GM23338 (cell line): ENCODE measurements around the gene ITIH2. TPM values are rescaled to one million over a fixed set of nuclear protein-coding genes. Genes with fewer than 3 reads are reported as not detected.

Source experiments
- ATAC-seq: fragments of 200-7000 bp; cut with Tn5 transposase; 3 replicates; pipeline ENCODE4 v1.9.1; 2020
- DNase-seq: peaks from one replicate; pipeline ENCODE4 v3.0.0-alpha.2; 2015; ENCODE audit warnings: low spot score
- H2AFZ ChIP-seq: fragments of 200-600 bp; sonication (generic); 2 replicates; pipeline ENCODE4 v1.8.0; 2016; ENCODE audit warnings: antibody characterized with exemption, mild to moderate bottlenecking, moderate library complexity
- H3F3A ChIP-seq: fragments of 200-600 bp; sonication (generic); replicated peaks from 2 replicates; pipeline ENCODE4 v1.8.0; 2017; ENCODE audit warnings: antibody characterized with exemption, mixed run types, low read depth
- H3K27ac ChIP-seq: fragments of 200-600 bp; sonication (generic); 2 replicates; pipeline ENCODE4 v1.6.1; 2016; ENCODE audit warnings: low read depth
- H3K27me3 ChIP-seq: fragments of 200-600 bp; sonication (generic); 2 replicates; pipeline ENCODE4 v1.8.0; 2016; ENCODE audit warnings: mild to moderate bottlenecking, mixed run types, moderate library complexity; ENCODE audit not compliant: insufficient read depth
- H3K36me3 ChIP-seq: fragments of 200-600 bp; sonication (generic); 2 replicates; pipeline ENCODE4 v1.8.0; 2016; ENCODE audit warnings: mild to moderate bottlenecking; ENCODE audit not compliant: insufficient read depth
- H3K4me1 ChIP-seq: fragments of 200-600 bp; sonication (generic); 2 replicates; pipeline ENCODE4 v1.8.0; 2016; ENCODE audit warnings: mild to moderate bottlenecking, moderate library complexity; ENCODE audit not compliant: insufficient read depth
- H3K4me2 ChIP-seq: fragments of 200-600 bp; sonication (generic); 2 replicates; pipeline ENCODE4 v1.7.1; 2017; ENCODE audit warnings: mixed run types
- H3K4me3 ChIP-seq: fragments of 200-600 bp; sonication (generic); 2 replicates; pipeline ENCODE4 v1.6.1; 2016; ENCODE audit warnings: mixed run types
- H3K79me2 ChIP-seq: fragments of 200-600 bp; sonication (generic); replicated peaks from 2 replicates; pipeline ENCODE4 v1.8.0; 2017; ENCODE audit warnings: mild to moderate bottlenecking; ENCODE audit not compliant: insufficient read depth
- H3K9me2 ChIP-seq: fragments of 200-600 bp; sonication (generic); 2 replicates; pipeline ENCODE4 v1.8.0; 2017; ENCODE audit not compliant: insufficient read depth
- H4K20me1 ChIP-seq: fragments of 200-600 bp; sonication (generic); replicated peaks from 2 replicates; pipeline ENCODE4 v1.8.0; 2017; ENCODE audit warnings: mild to moderate bottlenecking; ENCODE audit not compliant: insufficient read depth
- H3K27ac Mint-ChIP-seq: 2 replicates; pipeline ENCODE4 v1.8.0; 2020; ENCODE audit warnings: inconsistent platforms, mild to moderate bottlenecking, moderate library complexity, mixed read lengths
- H3K27me3 Mint-ChIP-seq: 3 replicates; pipeline ENCODE4 v1.8.0; 2022; ENCODE audit warnings: low read depth, mild to moderate bottlenecking, moderate library complexity, mixed read lengths, inconsistent platforms; ENCODE audit not compliant: insufficient read depth, poor library complexity
- H3K36me3 Mint-ChIP-seq: 3 replicates; pipeline ENCODE4 v1.8.0; 2021; ENCODE audit warnings: low read depth, mild to moderate bottlenecking, inconsistent platforms, moderate library complexity, mixed read lengths
- H3K4me1 Mint-ChIP-seq: 3 replicates; pipeline ENCODE4 v1.8.0; 2020; ENCODE audit warnings: mild to moderate bottlenecking, inconsistent platforms, mixed read lengths
- H3K4me3 Mint-ChIP-seq: 3 replicates; pipeline ENCODE4 v1.8.0; 2021; ENCODE audit warnings: moderate library complexity, mild to moderate bottlenecking, inconsistent platforms, mixed read lengths
- H3K9me3 Mint-ChIP-seq: 3 replicates; pipeline ENCODE4 v1.8.0; 2020; ENCODE audit warnings: moderate library complexity, mild to moderate bottlenecking, inconsistent platforms, mixed read lengths
- CTCF ChIP-seq, 2 experiments: fragments of 200-600 bp in 1 of 2; sonication (generic) in 1 of 2; conservative IDR thresholded peaks; 2 replicates each; pipeline versions ENCODE4 v1.5.1 to v1.6.1; 2016 to 2017; ENCODE audit warnings: antibody characterized with exemption in 2 of 2, low read depth in 2 of 2, mild to moderate bottlenecking in 2 of 2, moderate library complexity in 1 of 2
- EZH2 ChIP-seq: fragments of 200-600 bp; sonication (generic); IDR thresholded peaks from one replicate; pipeline ENCODE4 v1.8.0; 2017; ENCODE audit warnings: antibody characterized with exemption, mild to moderate bottlenecking, low read depth; ENCODE audit not compliant: unreplicated experiment
- EZH2phosphoT487 ChIP-seq: fragments of 200-600 bp; sonication (generic); IDR thresholded peaks from one replicate; pipeline ENCODE4 v1.8.1; 2018; ENCODE audit warnings: antibody characterized with exemption; ENCODE audit not compliant: unreplicated experiment
- NANOG ChIP-seq: IDR thresholded peaks from 2 replicates; pipeline ENCODE4 v1.6.1; 2016; ENCODE audit warnings: antibody characterized with exemption, borderline replicate concordance
- REST ChIP-seq: IDR thresholded peaks from one replicate; pipeline ENCODE4 v1.6.1; 2018; ENCODE audit warnings: antibody characterized with exemption; ENCODE audit not compliant: unreplicated experiment
- STAT1 ChIP-seq: IDR thresholded peaks from one replicate; pipeline ENCODE4 v1.6.1; 2016; ENCODE audit warnings: antibody characterized with exemption; ENCODE audit not compliant: unreplicated experiment
- ZNF114 ChIP-seq: fragments of 250-450 bp; sonication (Bioruptor Pico); IDR thresholded peaks from 2 replicates; pipeline ENCODE4 v1.5.0; 2020; ENCODE audit warnings: mild to moderate bottlenecking, moderate library complexity
- ZNF331 ChIP-seq: fragments of 250-450 bp; sonication (Bioruptor Pico); IDR thresholded peaks from 2 replicates; pipeline ENCODE4 v1.5.0; 2020; ENCODE audit warnings: low read depth, mild to moderate bottlenecking, moderate library complexity
- polyA plus RNA-seq: library from polyadenylated mRNA; unstranded; fragments of >200 nt; fragmentation: Nextera tagmentation; extraction: Ambion mirVana; gene quantifications from 2 replicates; pipeline ENCODE4 v1.2.1, GENCODE V29; 2016
- total RNA-seq: library from RNA; depleted of rRNA; stranded (reverse); fragments of >200 nt; shearing (Covaris generic); gene quantifications from 2 replicates; pipeline ENCODE4 v1.2.3, GENCODE V29; 2014
- TF ChIP-seq, protein P1 (sequence below): IDR thresholded peaks from 2 replicates; pipeline ENCODE4 v1.6.1; 2016; ENCODE audit warnings: antibody characterized with exemption

ITIH2 gene
- total and polyA plus RNA-seq, 2 experiments from 2014 or later: 0.10 TPM; not detected in 1

DNA sequence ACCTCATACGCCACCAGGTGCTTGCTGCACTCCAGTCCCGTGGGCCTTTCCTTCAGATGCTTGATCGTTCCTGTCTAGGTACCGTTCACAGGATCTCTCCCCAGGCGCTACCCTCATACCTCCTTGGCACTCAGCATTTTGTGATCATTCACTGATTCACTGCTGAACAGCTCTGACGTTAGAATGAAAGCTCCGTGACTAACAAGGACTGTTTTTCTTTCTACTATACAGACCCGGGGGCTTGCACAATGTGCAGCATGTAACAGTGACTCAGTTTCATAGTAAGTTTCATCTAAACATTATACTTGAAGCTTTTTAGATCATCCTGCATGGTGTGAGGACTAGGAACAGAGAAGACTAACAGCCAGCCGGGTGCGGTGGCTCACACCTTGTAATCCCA lies 64.1 kb downstream of the ITIH2 start:
- H3K4me3 Mint-ChIP-seq: no peak overlapping the region
- TF ChIP-seq EZH2phosphoT487 (no peak), NANOG (no peak)
- H3K36me3 ChIP-seq: peaks cover 32% of the 10 kb centered on the region
- no peaks in the 10 kb centered on the region for H3K79me2 ChIP-seq
- DNase-seq (no peak), ATAC-seq (no peak)
- H3K27me3 Mint-ChIP-seq: peaks cover 1% of the 10 kb centered on the region
- H3F3A ChIP-seq: no peaks in the 10 kb centered on the region
- no peak overlapping the region for H3K27ac Mint-ChIP-seq
- no peaks in the 10 kb centered on the region for H3K9me3 Mint-ChIP-seq
- no peaks in the 10 kb centered on the region; the same call in none of the 2 replicates for H4K20me1 ChIP-seq
- H3K27ac ChIP-seq: no peak overlapping the region
- no peaks in the 10 kb centered on the region for H3K4me1 Mint-ChIP-seq
- H3K9me2 ChIP-seq: no peaks in the 10 kb centered on the region
- H3K36me3 Mint-ChIP-seq: peaks cover 64% of the 10 kb centered on the region
- no peak overlapping the region for H3K4me2 ChIP-seq
- no peak overlapping the region for H3K4me3 ChIP-seq
- H2AFZ ChIP-seq: no peak overlapping the region
- no peaks in the 10 kb centered on the region for H3K4me1 ChIP-seq
- H3K27me3 ChIP-seq: no peaks in the 10 kb centered on the region

- H3K36me3 ChIP-seq: peaks cover 31% of the 10 kb centered on the region
- H3K36me3 Mint-ChIP-seq: peaks cover 54% of the 10 kb centered on the region
- no peaks in the 10 kb centered on the region for H3K9me2 ChIP-seq
- no peaks in the 10 kb centered on the region for H3K9me3 Mint-ChIP-seq
- no peaks in the 10 kb centered on the region; the same call in none of the 2 replicates for H4K20me1 ChIP-seq
- H3K4me2 ChIP-seq: no peak overlapping the region
- DNase-seq: no peak
- peaks cover 1% of the 10 kb centered on the region for H3K27me3 Mint-ChIP-seq
- H2AFZ ChIP-seq: no peak overlapping the region
- TF ChIP-seq ZNF331 (CRISPR knock-in tag) (no peak), CTCF (conservative IDR thresholded peaks at IDR 0.05; ENCODE audit: low read depth in 2 of 2) (no peak)
- H3K27me3 ChIP-seq: no peaks in the 10 kb centered on the region
- no peak overlapping the region for H3K4me3 Mint-ChIP-seq
- H3K27ac Mint-ChIP-seq: no peak overlapping the region
- H3K4me1 ChIP-seq: no peaks in the 10 kb centered on the region
- H3K4me1 Mint-ChIP-seq: no peaks in the 10 kb centered on the region
- no peak for ATAC-seq
- no peaks in the 10 kb centered on the region for H3F3A ChIP-seq
- H3K79me2 ChIP-seq: 0 out of 2 replicates have a peak, but pooled peaks cover 4% of the 10 kb centered on the region
- no peak overlapping the region for H3K4me3 ChIP-seq
- no peak overlapping the region for H3K27ac ChIP-seq
Measured at GRCh38 chr10:7768417-7768816, 65.3 kb downstream of the ITIH2 start.

DNA sequence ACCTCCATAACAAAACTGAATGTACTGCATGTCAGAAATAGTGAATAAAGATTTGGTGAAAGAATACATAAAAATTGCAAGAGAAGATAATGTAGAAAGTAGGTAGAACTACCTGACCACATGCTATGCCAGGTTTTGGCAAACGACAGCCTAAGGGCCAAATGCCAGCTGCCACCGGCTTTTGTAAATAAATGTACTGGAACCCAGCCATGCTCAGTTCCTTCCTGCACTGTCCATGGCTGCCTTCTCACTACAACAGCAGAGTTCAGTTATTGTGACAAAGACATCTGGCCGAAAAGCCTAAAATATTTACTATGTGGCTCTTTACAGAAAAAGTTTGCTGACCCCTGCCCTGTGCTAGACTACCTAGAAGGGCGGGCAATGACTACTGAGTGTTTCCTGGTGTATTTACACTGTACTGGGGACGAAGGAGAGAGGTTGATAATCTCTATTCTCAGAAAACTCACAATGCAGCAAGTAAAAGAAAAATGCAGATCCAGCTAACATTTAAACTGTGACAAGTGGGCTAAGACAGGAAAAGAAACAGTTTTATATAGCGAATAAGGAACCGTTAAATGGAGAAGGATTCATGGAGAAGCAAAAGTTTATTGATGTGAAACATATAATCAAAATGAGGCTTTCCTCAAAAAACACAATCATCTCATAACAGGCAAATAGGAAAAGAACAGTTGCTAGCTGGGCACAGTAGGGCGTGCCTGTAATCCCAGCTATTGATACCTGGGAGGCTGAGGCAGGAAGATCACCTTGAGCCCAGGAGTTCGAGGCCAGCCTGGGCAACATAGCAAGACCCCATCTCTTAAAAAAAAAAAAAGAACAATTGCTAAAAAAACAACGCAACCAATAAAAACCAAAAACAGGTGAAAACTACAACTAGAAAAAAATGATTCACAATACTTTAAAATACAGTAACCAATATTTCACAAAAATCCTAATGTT lies 71.0 kb downstream of the ITIH2 start:
- H3K9me3 Mint-ChIP-seq: no peaks in the 10 kb centered on the region
- ATAC-seq: no peak
- TF ChIP-seq EZH2: no peak
- no peak for TF ChIP-seq ZNF114 (CRISPR knock-in tag)
- TF ChIP-seq CTCF (conservative IDR thresholded peaks at IDR 0.05; ENCODE audit: low read depth in 2 of 2): no peak
- TF ChIP-seq STAT1: no peak
- TF ChIP-seq, protein P1, sequence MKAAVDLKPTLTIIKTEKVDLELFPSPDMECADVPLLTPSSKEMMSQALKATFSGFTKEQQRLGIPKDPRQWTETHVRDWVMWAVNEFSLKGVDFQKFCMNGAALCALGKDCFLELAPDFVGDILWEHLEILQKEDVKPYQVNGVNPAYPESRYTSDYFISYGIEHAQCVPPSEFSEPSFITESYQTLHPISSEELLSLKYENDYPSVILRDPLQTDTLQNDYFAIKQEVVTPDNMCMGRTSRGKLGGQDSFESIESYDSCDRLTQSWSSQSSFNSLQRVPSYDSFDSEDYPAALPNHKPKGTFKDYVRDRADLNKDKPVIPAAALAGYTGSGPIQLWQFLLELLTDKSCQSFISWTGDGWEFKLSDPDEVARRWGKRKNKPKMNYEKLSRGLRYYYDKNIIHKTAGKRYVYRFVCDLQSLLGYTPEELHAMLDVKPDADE: no peak
- no peak for TF ChIP-seq REST

More for the DNA sequence above, 71.0 kb downstream of the ITIH2 start:
- Histone ChIP-seq H3K4me1 (no peaks in the 10 kb centered on the region), H3F3A (no peaks in the 10 kb centered on the region), H3K4me3 (no peak overlapping the region), H3K27me3 (no peaks in the 10 kb centered on the region), H3K9me2 (no peaks in the 10 kb centered on the region), H2AFZ (no peak overlapping the region), H3K27ac (no peak overlapping the region), H3K36me3 (peaks cover 30% of the 10 kb centered on the region), H3K4me2 (no peak overlapping the region), H3K79me2 (0 out of 2 replicates have a peak, but pooled peaks cover 4% of the 10 kb centered on the region), H4K20me1 (peaks cover 9% of the 10 kb centered on the region)
- H3K4me1 Mint-ChIP-seq: no peaks in the 10 kb centered on the region
- H3K4me3 Mint-ChIP-seq: no peak overlapping the region
- H3K36me3 Mint-ChIP-seq: peaks cover 56% of the 10 kb centered on the region
- no peak overlapping the region for H3K27ac Mint-ChIP-seq
- DNase-seq: no peak
- peaks cover 1% of the 10 kb centered on the region for H3K27me3 Mint-ChIP-seq
